Measurements from ENCODE around the gene CYB561.

Gene CYB561

GRCh38 chr17:63464691-63465236, 18.7 kb upstream of the CYB561 start:
- Histone ChIP-seq H3K27me3 (replicated peaks; ENCODE audit: insufficient read depth, low read length) (no peaks in the 10 kb centered on the region), H3K9me2 (replicated peaks; ENCODE audit: insufficient read depth, low read length) (no peaks in the 10 kb centered on the region), H3K9ac (ENCODE audit: low read length) (no peak overlapping the region), H3F3A (ENCODE audit: insufficient read depth, low read length) (0 out of 2 replicates have a peak, but pooled peaks cover 3% of the 10 kb centered on the region), H3K4me3 (ENCODE audit: low read length) (no peak overlapping the region), H3K4me1 (ENCODE audit: low read length) (no peaks in the 10 kb centered on the region), H2AFZ (ENCODE audit: low read length) (no peak overlapping the region), H4K20me1 (ENCODE audit: insufficient read depth, low read length) (no peaks in the 10 kb centered on the region), H3K79me2 (ENCODE audit: low read length) (no peaks in the 10 kb centered on the region), H3K4me2 (ENCODE audit: low read depth, low read length) (no peak overlapping the region), H3K9me3 (replicated peaks; ENCODE audit: insufficient read depth, low read length) (no peaks in the 10 kb centered on the region), H3K27ac (ENCODE audit: low read length) (no peak overlapping the region), H3K36me3 (replicated peaks; ENCODE audit: insufficient read depth, low read length) (no peaks in the 10 kb centered on the region)
- DNase-seq = no peak
- TF ChIP-seq CTCF (IDR thresholded peaks at IDR 0.05; ENCODE audit: low read length) (no peak), EZH2phosphoT487 (IDR thresholded peaks at IDR 0.05; ENCODE audit: low read length) (no peak), EZH2 (optimal IDR thresholded peaks at IDR 0.05; ENCODE audit: low read depth, low read length) (no peak)

GRCh38 chr17:63463771-63464170, 17.7 kb upstream of the CYB561 start:
- H3K4me2 ChIP-seq (ENCODE audit: low read depth, low read length) = no peak overlapping the region

GRCh38 chr17:63460018-63460417, 13.9 kb upstream of the CYB561 start:
- H2AFZ ChIP-seq (ENCODE audit: low read length) = no peak overlapping the region
- H4K20me1 ChIP-seq (ENCODE audit: insufficient read depth, low read length) = no peaks in the 10 kb centered on the region
- H3F3A ChIP-seq (ENCODE audit: insufficient read depth, low read length) = 0 out of 2 replicates have a peak, but pooled peaks cover 3% of the 10 kb centered on the region
- no peaks in the 10 kb centered on the region for H3K79me2 ChIP-seq (ENCODE audit: low read length)
- TF ChIP-seq EZH2phosphoT487 (IDR thresholded peaks at IDR 0.05; ENCODE audit: low read length) = no peak
- TF ChIP-seq EZH2 (optimal IDR thresholded peaks at IDR 0.05; ENCODE audit: low read depth, low read length) = no peak
- TF ChIP-seq CTCF (IDR thresholded peaks at IDR 0.05; ENCODE audit: low read length) = no peak
- H3K9me2 ChIP-seq (replicated peaks; ENCODE audit: insufficient read depth, low read length) = no peaks in the 10 kb centered on the region
- H3K4me1 ChIP-seq (ENCODE audit: low read length) = no peaks in the 10 kb centered on the region
- no peaks in the 10 kb centered on the region for H3K36me3 ChIP-seq (replicated peaks; ENCODE audit: insufficient read depth, low read length)
- no peak overlapping the region for H3K4me2 ChIP-seq (ENCODE audit: low read depth, low read length)
- DNase-seq = no peak
- H3K27me3 ChIP-seq (replicated peaks; ENCODE audit: insufficient read depth, low read length) = 0 out of 2 replicates have a peak, but pooled peaks cover 2% of the 10 kb centered on the region
- no peak overlapping the region for H3K9ac ChIP-seq (ENCODE audit: low read length)
- H3K4me3 ChIP-seq (ENCODE audit: low read length) = no peak overlapping the region
- H3K9me3 ChIP-seq (replicated peaks; ENCODE audit: insufficient read depth, low read length) = no peaks in the 10 kb centered on the region
- H3K27ac ChIP-seq (ENCODE audit: low read length) = no peak overlapping the region

More at GRCh38 chr17:63463771-63464170, 17.7 kb upstream of the CYB561 start:
- H3K36me3 ChIP-seq (replicated peaks; ENCODE audit: insufficient read depth, low read length) = no peaks in the 10 kb centered on the region
- H3K27me3 ChIP-seq (replicated peaks; ENCODE audit: insufficient read depth, low read length) = no peaks in the 10 kb centered on the region
- 0 out of 2 replicates have a peak, but pooled peaks cover 3% of the 10 kb centered on the region for H3F3A ChIP-seq (ENCODE audit: insufficient read depth, low read length)
- TF ChIP-seq CTCF (IDR thresholded peaks at IDR 0.05; ENCODE audit: low read length) (no peak), EZH2phosphoT487 (IDR thresholded peaks at IDR 0.05; ENCODE audit: low read length) (no peak), EZH2 (optimal IDR thresholded peaks at IDR 0.05; ENCODE audit: low read depth, low read length) (no peak)
- H3K9ac ChIP-seq (ENCODE audit: low read length) = no peak overlapping the region
- H3K4me3 ChIP-seq (ENCODE audit: low read length) = no peak overlapping the region
- H3K9me2 ChIP-seq (replicated peaks; ENCODE audit: insufficient read depth, low read length) = no peaks in the 10 kb centered on the region
- no peaks in the 10 kb centered on the region for H3K4me1 ChIP-seq (ENCODE audit: low read length)
- H4K20me1 ChIP-seq (ENCODE audit: insufficient read depth, low read length) = no peaks in the 10 kb centered on the region
- no peak for DNase-seq
- no peaks in the 10 kb centered on the region for H3K9me3 ChIP-seq (replicated peaks; ENCODE audit: insufficient read depth, low read length)
- no peak overlapping the region for H3K27ac ChIP-seq (ENCODE audit: low read length)
- no peak overlapping the region for H2AFZ ChIP-seq (ENCODE audit: low read length)
- no peaks in the 10 kb centered on the region for H3K79me2 ChIP-seq (ENCODE audit: low read length)

All from MM.1S (cell line).